Adipocyte (in vitro differentiated cells): ENCODE measurements around the gene RYR3.

Source experiments
- DNase-seq: peaks from one replicate; pipeline ENCODE4 v3.0.0-alpha.2; 2015; ENCODE audit warnings: low read depth
- H3K27me3 ChIP-seq: replicated peaks from 2 replicates; pipeline ENCODE4 v1.7.0; 2013; ENCODE audit warnings: mild to moderate bottlenecking, low read length, moderate library complexity; ENCODE audit not compliant: control insufficient read depth, insufficient read depth
- H3K36me3 ChIP-seq: 2 replicates; pipeline ENCODE4 v1.7.0; 2013; ENCODE audit warnings: low read length, mild to moderate bottlenecking, moderate library complexity; ENCODE audit not compliant: control insufficient read depth, insufficient read depth, severe bottlenecking
- H3K4me1 ChIP-seq: 2 replicates; pipeline ENCODE4 v1.7.0; 2013; ENCODE audit warnings: mild to moderate bottlenecking, low read length, moderate library complexity; ENCODE audit not compliant: control insufficient read depth, insufficient read depth
- H3K4me3 ChIP-seq: 2 replicates; pipeline ENCODE4 v1.7.0; 2013; ENCODE audit warnings: mild to moderate bottlenecking, low read length, moderate library complexity
- H3K9ac ChIP-seq: 2 replicates; pipeline ENCODE4 v1.7.0; 2013; ENCODE audit warnings: mild to moderate bottlenecking, low read length, moderate library complexity
- H3K9me3 ChIP-seq: 2 replicates; pipeline ENCODE4 v1.7.0; 2013; ENCODE audit warnings: mild to moderate bottlenecking, low read length, moderate library complexity; ENCODE audit not compliant: control insufficient read depth

The RYR3 gene

DNA sequence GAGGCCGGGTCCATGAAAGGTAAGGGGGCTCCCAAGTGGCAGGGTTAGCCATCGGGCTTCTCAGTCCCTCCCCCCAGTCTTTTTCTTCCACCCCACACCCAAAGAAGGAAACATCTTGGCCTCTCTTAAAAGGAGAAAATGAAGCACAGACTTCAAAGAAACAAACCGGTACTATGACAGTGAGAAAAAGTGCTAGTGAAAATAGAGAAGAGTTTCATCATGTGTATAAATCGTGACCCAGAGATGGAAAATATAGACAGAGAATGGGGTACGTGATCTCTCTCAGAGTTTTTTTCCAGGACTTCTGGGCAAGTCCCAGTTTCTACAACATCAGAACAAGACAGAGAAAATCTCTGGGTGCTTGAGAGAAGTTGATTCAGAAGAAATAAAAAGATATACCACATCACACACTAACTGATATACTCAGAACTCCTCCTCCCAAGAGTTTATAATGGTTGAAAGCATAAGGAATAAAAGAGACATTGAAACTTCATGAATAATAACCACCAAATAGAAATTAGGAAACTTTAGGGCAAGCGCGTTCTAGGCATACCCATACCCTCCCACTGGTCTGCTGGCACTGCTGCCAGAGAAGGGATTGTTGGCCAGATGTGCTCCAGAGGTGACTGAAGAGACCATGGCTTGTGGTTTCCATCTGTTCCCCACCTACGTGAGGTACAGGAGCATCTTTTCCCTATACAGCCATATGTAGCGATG lies 338.6 kb downstream of the RYR3 start:
- H3K9ac ChIP-seq: no peak overlapping the region

DNA sequence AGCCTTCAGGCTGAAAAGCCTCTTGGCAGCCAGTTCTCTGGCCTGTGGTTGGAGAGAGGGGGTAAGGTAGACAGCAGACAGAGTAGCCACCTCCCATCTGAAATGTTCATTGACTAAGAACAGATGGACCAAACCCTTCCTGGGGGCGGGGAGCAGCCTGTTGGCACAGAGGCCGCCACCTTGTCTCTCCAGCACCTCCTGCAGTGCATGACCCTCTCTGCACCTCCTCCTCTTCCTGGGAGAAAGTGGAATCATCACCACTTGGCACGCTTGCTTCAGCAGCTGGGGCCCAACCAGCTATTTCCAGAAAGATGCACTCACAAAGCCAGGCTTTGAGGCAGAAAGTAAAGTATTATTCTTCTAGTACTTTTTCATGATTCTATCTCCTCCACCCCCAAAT lies 344.1 kb downstream of the RYR3 start:
- Histone ChIP-seq H3K4me3 (no peak overlapping the region), H3K9me3 (no peaks in the 10 kb centered on the region), H3K27me3 (peaks cover 57% of the 10 kb centered on the region), H3K9ac (no peak overlapping the region), H3K4me1 (peaks cover 9% of the 10 kb centered on the region), H3K36me3 (no peaks in the 10 kb centered on the region)
- no peak for DNase-seq

More for the DNA sequence above, 338.6 kb downstream of the RYR3 start:
- no peaks in the 10 kb centered on the region for H3K36me3 ChIP-seq
- H3K9me3 ChIP-seq: no peaks in the 10 kb centered on the region
- no peaks in the 10 kb centered on the region for H3K4me1 ChIP-seq
- H3K27me3 ChIP-seq: peaks cover 55% of the 10 kb centered on the region
- DNase-seq: no peak
- H3K4me3 ChIP-seq: no peak overlapping the region

DNA sequence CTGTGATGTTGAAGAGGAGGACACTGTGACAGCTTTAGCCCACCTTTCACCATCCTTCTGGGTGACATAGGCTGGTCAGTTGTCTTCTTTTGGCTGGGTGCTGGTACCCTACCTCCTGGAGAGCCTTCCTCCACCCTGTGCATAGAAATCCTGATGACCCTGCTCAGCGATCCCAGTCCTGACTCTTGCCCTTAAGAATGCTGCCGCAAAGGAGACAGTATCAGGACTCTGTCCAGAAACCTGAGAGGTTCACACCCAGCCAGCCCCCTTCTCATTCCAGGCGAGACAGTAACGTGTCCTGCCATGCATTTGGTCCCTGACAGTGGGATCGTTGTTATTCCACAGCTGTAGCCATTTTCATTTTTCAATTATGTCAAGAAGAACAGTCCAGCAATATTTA lies 344.7 kb downstream of the RYR3 start:
- Histone ChIP-seq H3K27me3 (peaks cover 59% of the 10 kb centered on the region), H3K4me1 (peaks cover 9% of the 10 kb centered on the region), H3K9me3 (no peaks in the 10 kb centered on the region), H3K4me3 (no peak overlapping the region), H3K9ac (no peak overlapping the region), H3K36me3 (no peaks in the 10 kb centered on the region)
- no peak for DNase-seq

GRCh38 chr15:33656168-33656567 lies 345.4 kb downstream of the RYR3 start:
- no peak for DNase-seq
- Histone ChIP-seq H3K9ac (no peak overlapping the region), H3K27me3 (peaks cover 66% of the 10 kb centered on the region), H3K36me3 (no peaks in the 10 kb centered on the region), H3K4me1 (peaks cover 9% of the 10 kb centered on the region), H3K4me3 (no peak overlapping the region), H3K9me3 (no peaks in the 10 kb centered on the region)

DNA sequence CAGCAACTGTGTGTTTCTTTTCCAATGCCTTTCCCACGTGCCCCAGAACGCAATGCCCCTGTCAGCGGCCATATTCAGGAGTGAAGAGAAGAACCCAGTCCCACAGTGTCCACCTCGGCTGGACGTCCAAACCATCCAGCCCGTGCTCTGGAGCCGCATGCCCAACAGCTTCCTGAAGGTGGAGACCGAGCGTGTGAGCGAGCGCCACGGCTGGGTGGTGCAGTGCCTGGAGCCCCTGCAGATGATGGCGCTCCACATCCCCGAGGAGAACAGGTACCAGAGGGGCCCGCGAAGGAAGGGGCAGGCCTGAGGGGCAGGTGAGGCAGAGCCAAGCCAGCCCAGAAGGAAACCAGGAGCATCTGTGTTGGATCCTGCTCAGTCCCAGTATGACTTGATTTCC lies 349.4 kb downstream of the RYR3 start:
- H3K36me3 ChIP-seq: no peaks in the 10 kb centered on the region
- H3K9me3 ChIP-seq: no peaks in the 10 kb centered on the region
- H3K9ac ChIP-seq: no peak overlapping the region
- H3K4me3 ChIP-seq: no peak overlapping the region
- peaks cover 9% of the 10 kb centered on the region for H3K4me1 ChIP-seq
- peaks cover 65% of the 10 kb centered on the region for H3K27me3 ChIP-seq
- DNase-seq: no peak

DNA sequence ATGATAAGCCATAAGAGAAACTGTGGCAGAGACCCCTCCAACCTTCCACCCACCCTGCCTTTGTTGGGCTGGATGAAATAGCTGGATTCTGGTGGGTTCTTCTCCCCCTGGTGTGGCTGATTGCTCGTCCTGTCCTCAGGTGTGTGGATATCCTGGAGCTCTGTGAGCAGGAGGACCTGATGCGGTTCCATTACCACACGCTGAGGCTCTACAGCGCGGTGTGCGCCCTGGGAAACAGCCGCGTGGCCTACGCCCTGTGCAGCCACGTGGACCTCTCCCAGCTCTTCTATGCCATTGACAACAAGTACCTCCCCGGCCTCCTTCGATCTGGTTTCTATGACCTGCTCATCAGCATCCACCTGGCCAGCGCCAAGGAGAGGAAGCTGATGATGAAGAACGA lies 351.2 kb downstream of the RYR3 start:
- no peaks in the 10 kb centered on the region for H3K9me3 ChIP-seq
- peaks cover 9% of the 10 kb centered on the region for H3K4me1 ChIP-seq
- DNase-seq: no peak
- H3K27me3 ChIP-seq: peaks cover 63% of the 10 kb centered on the region
- no peaks in the 10 kb centered on the region for H3K36me3 ChIP-seq
- H3K4me3 ChIP-seq: no peak overlapping the region
- no peak overlapping the region for H3K9ac ChIP-seq

DNA sequence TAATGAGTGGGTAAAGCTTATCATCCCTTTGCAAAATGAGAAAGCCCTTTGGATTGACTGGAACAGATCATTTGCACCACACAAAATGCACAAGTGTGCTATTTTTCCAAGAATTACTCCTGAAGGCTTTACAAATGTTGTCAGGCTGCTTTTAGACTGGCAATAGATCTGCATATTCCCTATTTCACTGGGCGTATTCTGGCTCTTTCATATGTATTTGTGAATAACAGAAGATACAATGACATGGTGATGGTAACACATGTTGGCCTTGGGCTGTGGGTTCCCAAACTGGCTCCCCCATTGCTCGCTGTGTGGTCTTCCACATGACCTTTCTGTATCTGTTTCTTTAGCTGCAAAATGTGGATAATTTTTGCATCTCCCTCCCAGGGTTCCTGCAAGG lies 354.2 kb downstream of the RYR3 start:
- Histone ChIP-seq H3K4me3 (no peak overlapping the region), H3K27me3 (peaks cover 45% of the 10 kb centered on the region), H3K36me3 (no peaks in the 10 kb centered on the region), H3K4me1 (no peaks in the 10 kb centered on the region), H3K9ac (no peak overlapping the region), H3K9me3 (no peaks in the 10 kb centered on the region)
- DNase-seq: no peak

- Histone ChIP-seq H3K4me1 (no peaks in the 10 kb centered on the region), H3K36me3 (no peaks in the 10 kb centered on the region), H3K4me3 (no peak overlapping the region), H3K9ac (no peak overlapping the region), H3K9me3 (no peaks in the 10 kb centered on the region), H3K27me3 (peaks cover 50% of the 10 kb centered on the region)
- no peak for DNase-seq
Observed at GRCh38 chr15:33670567-33670966, 359.8 kb downstream of the RYR3 start.

DNA sequence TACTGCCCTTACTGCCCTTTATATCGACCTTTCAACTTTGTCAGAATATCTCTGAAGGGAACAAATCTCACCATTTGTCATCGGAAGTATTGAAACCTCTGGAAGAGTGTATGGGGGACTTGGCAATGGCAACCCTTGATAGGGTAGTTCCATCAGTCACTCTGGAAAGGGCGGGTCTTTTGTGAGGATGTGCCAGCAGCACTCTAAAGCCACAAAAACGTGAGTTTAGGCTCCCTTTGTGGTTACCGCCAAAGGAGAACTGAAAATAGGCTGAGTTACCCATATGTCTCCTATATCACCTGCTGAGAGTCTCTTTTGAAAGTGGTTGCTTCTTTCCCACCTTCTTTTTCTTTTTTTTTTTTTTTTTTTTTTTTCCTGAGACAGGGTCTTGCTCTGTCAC lies 360.7 kb downstream of the RYR3 start:
- no peak overlapping the region for H3K4me3 ChIP-seq
- no peaks in the 10 kb centered on the region for H3K36me3 ChIP-seq
- no peak overlapping the region for H3K9ac ChIP-seq
- no peaks in the 10 kb centered on the region for H3K9me3 ChIP-seq
- peaks cover 53% of the 10 kb centered on the region for H3K27me3 ChIP-seq
- no peak for DNase-seq
- H3K4me1 ChIP-seq: no peaks in the 10 kb centered on the region

DNA sequence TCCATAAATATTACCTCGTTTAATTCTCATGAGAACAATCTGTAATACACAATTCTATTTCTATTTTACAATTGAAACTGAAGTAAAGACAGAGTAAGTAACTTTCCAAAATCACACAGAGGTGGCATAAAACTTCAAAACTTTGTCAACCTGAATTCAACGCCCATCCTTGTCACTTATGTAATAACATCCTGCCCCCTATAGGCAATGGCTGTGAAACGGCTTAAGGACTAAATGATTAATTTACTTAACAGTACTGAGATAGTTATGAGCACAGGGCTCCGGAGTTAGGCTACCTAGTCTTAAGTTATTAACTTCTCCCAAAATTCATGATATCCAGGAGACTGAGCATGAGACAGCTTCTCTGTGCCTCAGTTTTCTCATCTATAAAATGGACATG lies 364.5 kb downstream of the RYR3 start:
- DNase-seq: peak; percentile 38
- Histone ChIP-seq H3K9me3 (no peaks in the 10 kb centered on the region), H3K27me3 (peaks cover 51% of the 10 kb centered on the region), H3K4me1 (no peaks in the 10 kb centered on the region), H3K9ac (no peak overlapping the region), H3K4me3 (no peak overlapping the region), H3K36me3 (no peaks in the 10 kb centered on the region)

DNA sequence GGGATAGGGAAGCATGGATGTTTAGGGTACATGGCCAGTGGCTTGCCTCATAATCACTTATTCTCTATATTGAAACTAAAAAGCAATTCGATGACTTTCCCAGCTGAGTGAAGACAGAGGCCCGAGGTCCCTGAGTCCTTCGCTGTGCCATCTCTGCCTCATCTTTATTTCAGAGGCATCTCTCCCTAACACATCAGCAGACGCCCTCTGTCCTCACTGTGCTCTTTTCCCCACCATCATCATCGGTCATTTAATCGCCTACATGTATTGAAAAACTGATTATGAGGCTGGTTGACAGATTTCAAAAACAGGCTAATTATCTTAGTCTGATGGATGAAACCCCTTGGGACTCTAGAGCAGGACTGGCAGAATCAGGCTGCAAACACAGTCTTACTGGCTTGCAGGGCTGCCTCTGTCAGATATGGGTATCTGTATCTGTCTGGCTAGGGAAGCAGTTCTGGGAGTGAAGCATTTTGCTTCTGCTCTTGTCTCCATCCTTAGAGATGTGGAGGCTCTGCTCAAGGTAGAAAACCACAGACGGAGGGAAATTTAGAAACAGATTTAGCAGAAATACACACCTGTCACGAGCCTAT lies 366.6 kb downstream of the RYR3 start:
- H3K9me3 ChIP-seq: no peaks in the 10 kb centered on the region
- H3K36me3 ChIP-seq: no peaks in the 10 kb centered on the region
- no peaks in the 10 kb centered on the region for H3K4me1 ChIP-seq
- no peak for DNase-seq
- H3K4me3 ChIP-seq: no peak overlapping the region
- H3K9ac ChIP-seq: no peak overlapping the region
- peaks cover 51% of the 10 kb centered on the region for H3K27me3 ChIP-seq

DNA sequence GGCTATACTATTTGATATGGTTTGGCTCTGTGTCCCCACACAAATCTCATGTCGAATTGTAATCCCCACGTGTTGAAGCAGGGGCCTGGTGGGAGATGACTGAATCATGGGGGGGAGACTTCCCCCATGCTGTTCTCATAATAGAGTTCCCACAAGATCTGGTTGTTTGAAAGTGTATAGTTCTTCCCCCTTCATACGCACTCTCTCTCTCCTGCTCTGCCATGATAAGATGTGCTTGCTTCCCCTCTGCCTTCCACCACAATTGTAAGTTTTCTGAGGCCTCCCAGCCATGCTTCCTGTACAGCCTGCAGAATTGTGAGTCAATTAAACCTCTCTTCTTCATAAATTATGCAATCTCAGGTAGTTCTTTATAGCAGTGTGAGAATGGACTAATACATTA lies 367.4 kb downstream of the RYR3 start:
- H3K9me3 ChIP-seq: no peaks in the 10 kb centered on the region
- H3K36me3 ChIP-seq: no peaks in the 10 kb centered on the region
- no peaks in the 10 kb centered on the region for H3K4me1 ChIP-seq
- H3K4me3 ChIP-seq: no peak overlapping the region
- peaks cover 48% of the 10 kb centered on the region for H3K27me3 ChIP-seq
- H3K9ac ChIP-seq: no peak overlapping the region
- DNase-seq: no peak
